ENCODE data around the gene CUL4A. TPM values are rescaled to one million over a fixed set of nuclear protein-coding genes. Genes with fewer than 3 reads are reported as not detected.

Gene CUL4A
- total RNA-seq, 1 experiment from 2014 or later: 85.9 TPM

- TF ChIP-seq, protein P1, sequence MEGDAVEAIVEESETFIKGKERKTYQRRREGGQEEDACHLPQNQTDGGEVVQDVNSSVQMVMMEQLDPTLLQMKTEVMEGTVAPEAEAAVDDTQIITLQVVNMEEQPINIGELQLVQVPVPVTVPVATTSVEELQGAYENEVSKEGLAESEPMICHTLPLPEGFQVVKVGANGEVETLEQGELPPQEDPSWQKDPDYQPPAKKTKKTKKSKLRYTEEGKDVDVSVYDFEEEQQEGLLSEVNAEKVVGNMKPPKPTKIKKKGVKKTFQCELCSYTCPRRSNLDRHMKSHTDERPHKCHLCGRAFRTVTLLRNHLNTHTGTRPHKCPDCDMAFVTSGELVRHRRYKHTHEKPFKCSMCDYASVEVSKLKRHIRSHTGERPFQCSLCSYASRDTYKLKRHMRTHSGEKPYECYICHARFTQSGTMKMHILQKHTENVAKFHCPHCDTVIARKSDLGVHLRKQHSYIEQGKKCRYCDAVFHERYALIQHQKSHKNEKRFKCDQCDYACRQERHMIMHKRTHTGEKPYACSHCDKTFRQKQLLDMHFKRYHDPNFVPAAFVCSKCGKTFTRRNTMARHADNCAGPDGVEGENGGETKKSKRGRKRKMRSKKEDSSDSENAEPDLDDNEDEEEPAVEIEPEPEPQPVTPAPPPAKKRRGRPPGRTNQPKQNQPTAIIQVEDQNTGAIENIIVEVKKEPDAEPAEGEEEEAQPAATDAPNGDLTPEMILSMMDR (IDR thresholded peaks at IDR 0.05; ENCODE audit: unreplicated experiment): no peak
- Mint-ChIP-seq H3K27me3 (ENCODE audit: insufficient read depth, unreplicated experiment) (no peaks in the 10 kb centered on the region), H3K9me3 (ENCODE audit: unreplicated experiment) (no peaks in the 10 kb centered on the region), H3K4me1 (ENCODE audit: insufficient read depth, unreplicated experiment) (peaks cover 32% of the 10 kb centered on the region), H3K27ac (ENCODE audit: low read depth, unreplicated experiment) (no peak overlapping the region), H3K4me3 (ENCODE audit: unreplicated experiment) (peak overlapping the region; percentile 74), H3K36me3 (ENCODE audit: insufficient read depth, unreplicated experiment) (peaks cover 38% of the 10 kb centered on the region)
- no peak for DNase-seq (ENCODE audit: unreplicated experiment)
- intact Hi-C loops (cut with micrococcal nuclease): no loop called here
- TSS peak; percentile 52 for BruUV-seq (replicated peaks)
- CTCF ChIA-PET: no interaction called here
- POLR2A ChIA-PET: interaction anchor here (0.6 kb wide), 1 partner anchor 88 kb away, joined by 3 read pairs; no protein-coding TSS in a partner anchor
These were observed 1.4 kb downstream of the CUL4A start for GRCh38 chr13:113210833-113211232.

DNA sequence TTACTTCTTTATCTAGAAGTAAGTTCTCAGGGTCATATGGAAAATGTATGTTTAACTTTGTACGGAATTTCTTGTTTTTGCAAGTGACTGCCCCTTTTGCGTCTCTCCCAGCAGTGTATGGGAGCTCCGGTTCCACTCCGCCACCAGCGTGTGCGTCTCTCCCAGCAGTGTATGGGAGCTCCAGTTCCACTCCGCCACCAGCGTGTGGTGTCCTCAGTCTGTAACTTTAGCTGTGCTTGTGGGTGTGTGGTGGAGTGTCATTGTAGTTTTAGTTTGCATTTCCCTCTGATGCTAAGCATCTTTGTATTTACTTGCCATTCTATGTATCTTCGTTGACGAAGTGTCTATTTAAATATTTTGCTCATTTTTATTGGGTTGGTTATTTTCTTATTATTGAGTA, 2.4 kb downstream of the CUL4A start:
- no peaks in the 10 kb centered on the region for H3K27me3 Mint-ChIP-seq (ENCODE audit: insufficient read depth, unreplicated experiment)
- no peak for DNase-seq (ENCODE audit: unreplicated experiment)
- intact Hi-C loops (cut with micrococcal nuclease): no loop called here
- peaks cover 23% of the 10 kb centered on the region for H3K4me1 Mint-ChIP-seq (ENCODE audit: insufficient read depth, unreplicated experiment)
- ChIA-PET POLR2A (no interaction called here), CTCF (interaction anchor here (0.6 kb wide), 1 partner anchor 293 kb away, joined by 5 read pairs; no protein-coding TSS in a partner anchor)
- H3K27ac Mint-ChIP-seq (ENCODE audit: low read depth, unreplicated experiment): no peak overlapping the region
- no peaks in the 10 kb centered on the region for H3K9me3 Mint-ChIP-seq (ENCODE audit: unreplicated experiment)
- BruUV-seq (replicated peaks): no TSS peak
- H3K36me3 Mint-ChIP-seq (ENCODE audit: insufficient read depth, unreplicated experiment): peaks cover 36% of the 10 kb centered on the region
- H3K4me3 Mint-ChIP-seq (ENCODE audit: unreplicated experiment): peak overlapping the region; percentile 74
- TF ChIP-seq, protein P1 (IDR thresholded peaks at IDR 0.05; ENCODE audit: unreplicated experiment): no peak

- Mint-ChIP-seq H3K36me3 (ENCODE audit: insufficient read depth, unreplicated experiment) (peaks cover 42% of the 10 kb centered on the region), H3K4me1 (ENCODE audit: insufficient read depth, unreplicated experiment) (peaks cover 13% of the 10 kb centered on the region), H3K4me3 (ENCODE audit: unreplicated experiment) (no peak overlapping the region), H3K27ac (ENCODE audit: low read depth, unreplicated experiment) (no peak overlapping the region), H3K27me3 (ENCODE audit: insufficient read depth, unreplicated experiment) (no peaks in the 10 kb centered on the region), H3K9me3 (ENCODE audit: unreplicated experiment) (no peaks in the 10 kb centered on the region)
- no TSS peak for BruUV-seq (replicated peaks)
- peak; percentile 83 for DNase-seq (ENCODE audit: unreplicated experiment)
- intact Hi-C loops (cut with micrococcal nuclease): no loop called here
- TF ChIP-seq, protein P1 (IDR thresholded peaks at IDR 0.05; ENCODE audit: unreplicated experiment): no peak
- ChIA-PET POLR2A (interaction anchor here (0.6 kb wide), 1 partner anchor 10 kb away, joined by 4 read pairs; no protein-coding TSS in a partner anchor), CTCF (no interaction called here)
These were observed 7.0 kb downstream of the CUL4A start for GRCh38 chr13:113216254-113217048.

- Mint-ChIP-seq H3K4me3 (ENCODE audit: unreplicated experiment) (no peak overlapping the region), H3K9me3 (ENCODE audit: unreplicated experiment) (no peaks in the 10 kb centered on the region), H3K27me3 (ENCODE audit: insufficient read depth, unreplicated experiment) (no peaks in the 10 kb centered on the region), H3K36me3 (ENCODE audit: insufficient read depth, unreplicated experiment) (peaks cover 41% of the 10 kb centered on the region), H3K4me1 (ENCODE audit: insufficient read depth, unreplicated experiment) (peaks cover 4% of the 10 kb centered on the region), H3K27ac (ENCODE audit: low read depth, unreplicated experiment) (no peak overlapping the region)
- TF ChIP-seq, protein P1 (IDR thresholded peaks at IDR 0.05; ENCODE audit: unreplicated experiment): no peak
- DNase-seq (ENCODE audit: unreplicated experiment): no peak
- ChIA-PET CTCF (interaction anchor here (0.7 kb wide), 1 partner anchor 21 kb away, joined by 3 read pairs; no protein-coding TSS in a partner anchor), POLR2A (interaction anchor here (0.6 to 2.5 kb wide), 3 partner anchors 10 to 108 kb away, joined by 3 to 21 read pairs (median 3); partner anchors contain the start of genes CUL4A and PCID2)
- intact Hi-C loops (cut with micrococcal nuclease): no loop called here
- no TSS peak for BruUV-seq (replicated peaks)
These were observed 9.2 kb downstream of the CUL4A start for GRCh38 chr13:113218586-113218985.
